HepG2 (cell line): Measurements from ENCODE around the gene HBA2. TPM values are rescaled to one million over a fixed set of nuclear protein-coding genes. Genes with fewer than 3 reads are reported as not detected.
A peak's percentile ranks its signal among the peaks of the same experiment; 100 is the strongest.

Experiments
- ATAC-seq: fragments of 200-7000 bp; cut with Tn5 transposase; 3 replicates; pipeline ENCODE4 v1.9.1; 2020; ENCODE audit warnings: mild to moderate bottlenecking, moderate library complexity
- BruUV-seq: library from RNA; stranded (reverse); fragments of 400-500 nt; replicated peaks from 2 replicates; lab custom pipeline; 2021; lab: Mats Ljungman, UMichigan
- CTCF ChIA-PET: fragments of 300-600 bp; formaldehyde crosslinking; extraction: SDS; loops from one replicate; lab custom pipeline; 2021; ENCODE audit warnings: low total read pairs, inconsistent platforms, low intra/inter-chr PET ratio; lab: Yijun Ruan, JAX
- POLR2A ChIA-PET: fragments of 350-600 bp; sonication (Branson Sonifier 250); formaldehyde crosslinking; loops from one replicate; lab custom pipeline; 2020; ENCODE audit warnings: antibody characterized with exemption, inconsistent platforms; lab: Yijun Ruan, JAX
- DNase-seq: peaks from one replicate; pipeline ENCODE4 v3.0.0-alpha.2; 2015; ENCODE audit warnings: low spot score
- FAIRE-seq: peaks from 3 replicates; lab custom pipeline; 2011; peaks lifted over from hg19 to GRCh38; lab: Jason Lieb, UNC
- H2AFZ ChIP-seq: one replicate; pipeline ENCODE4 v1.6.1; 2011; ENCODE audit warnings: low read length, inconsistent platforms
- H3K27ac ChIP-seq: fragments of 300-600 bp; 3 replicates; pipeline ENCODE4 v1.8.0; 2011; ENCODE audit warnings: mixed run types, mild to moderate bottlenecking, mixed read lengths, low read length, inconsistent platforms; ENCODE audit not compliant: insufficient read depth; ENCODE audit errors: extremely low read length
- H3K27me3 ChIP-seq, 2 experiments: fragments of 200-600 bp in 1 of 2; 2 replicates in 1 of 2; 3 replicates in 1 of 2; pipeline versions ENCODE4 v1.6.0 to v1.8.0; 2011; ENCODE audit warnings: low read length in 2 of 2, mild to moderate bottlenecking in 2 of 2, moderate library complexity in 2 of 2, inconsistent platforms in 1 of 2; ENCODE audit not compliant: insufficient read depth in 2 of 2, control insufficient read depth in 1 of 2
- H3K36me3 ChIP-seq, 2 experiments: fragments of 200-600 bp in 1 of 2; replicated peaks in 1 of 2; 2 replicates in 1 of 2; 3 replicates in 1 of 2; pipeline versions ENCODE4 v1.5.1 to v1.8.0; 2011; ENCODE audit warnings: low read length in 2 of 2, inconsistent platforms in 1 of 2; ENCODE audit not compliant: insufficient read depth in 2 of 2, control insufficient read depth in 1 of 2
- H3K4me1 ChIP-seq: 2 replicates; pipeline ENCODE4 v1.5.1; 2012; ENCODE audit warnings: low read length, inconsistent platforms; ENCODE audit not compliant: insufficient read depth
- H3K4me2 ChIP-seq: 2 replicates; pipeline ENCODE4 v1.6.0; 2011; ENCODE audit warnings: low read depth, low read length, inconsistent platforms
- H3K4me3 ChIP-seq, 3 experiments: fragments of 200-600 bp in 1 of 3; sonication (generic), shearing (Covaris generic) in 1 of 3; replicated peaks in 1 of 3; 2 replicates each; pipeline ENCODE4 v1.5.1; 2011 to 2016; ENCODE audit warnings: low read length in 3 of 3, inconsistent platforms in 2 of 3, low read depth in 2 of 3, mild to moderate bottlenecking in 2 of 3, control low read depth in 1 of 3, mixed read lengths in 1 of 3; ENCODE audit not compliant: insufficient read depth in 1 of 3
- H3K79me2 ChIP-seq: one replicate; pipeline ENCODE4 v1.6.1; 2011; ENCODE audit warnings: low read length, inconsistent platforms; ENCODE audit not compliant: insufficient read depth
- H3K9ac ChIP-seq: 2 replicates; pipeline ENCODE4 v1.6.0; 2011; ENCODE audit warnings: mild to moderate bottlenecking, low read depth, low read length, inconsistent platforms; ENCODE audit not compliant: insufficient read depth
- H3K9me3 ChIP-seq: 2 replicates; pipeline ENCODE4 v1.5.1; 2012; ENCODE audit warnings: mild to moderate bottlenecking, low read length
- H4K20me1 ChIP-seq: 2 replicates; pipeline ENCODE4 v1.6.0; 2011; ENCODE audit warnings: inconsistent platforms, mild to moderate bottlenecking, low read length, moderate library complexity; ENCODE audit not compliant: insufficient read depth
- ARID2 ChIP-seq: sonication (generic); formaldehyde crosslinking; IDR thresholded peaks from 2 replicates; pipeline ENCODE4 v1.8.1; 2022; ENCODE audit warnings: mild to moderate bottlenecking, missing genetic modification reagents, borderline replicate concordance
- EZH2 ChIP-seq: conservative IDR thresholded peaks from 2 replicates; pipeline ENCODE4 v1.6.1; 2012; ENCODE audit warnings: mild to moderate bottlenecking, low read depth, low read length, moderate library complexity
- HNF1B ChIP-seq: sonication (generic); formaldehyde crosslinking; IDR thresholded peaks from 2 replicates; pipeline ENCODE4 v1.5.1; 2020; ENCODE audit warnings: mild to moderate bottlenecking, moderate library complexity, missing genetic modification reagents
- HNRNPLL ChIP-seq: fragments of 200-400 bp; formaldehyde crosslinking; IDR thresholded peaks from 2 replicates; pipeline ENCODE4 v1.6.1; 2017; ENCODE audit warnings: mild to moderate bottlenecking, low read depth, low read length; ENCODE audit not compliant: poor library complexity, severe bottlenecking
- HOMEZ ChIP-seq: IDR thresholded peaks from 2 replicates; pipeline ENCODE4 v1.6.1; 2016; ENCODE audit warnings: low read depth
- MTF2 ChIP-seq: sonication (generic); formaldehyde crosslinking; IDR thresholded peaks from 2 replicates; pipeline ENCODE4 v1.5.0; 2020; ENCODE audit warnings: missing genetic modification reagents, borderline replicate concordance
- PHB2 ChIP-seq: fragments of 450-650 bp; IDR thresholded peaks from 2 replicates; pipeline ENCODE4 v1.6.1; 2018; ENCODE audit not compliant: partially characterized antibody
- RNF2 ChIP-seq: fragments of 450-650 bp; conservative IDR thresholded peaks from 2 replicates; pipeline ENCODE4 v1.6.1; 2016; ENCODE audit warnings: low read depth
- ZHX2 ChIP-seq, 2 experiments: sonication (generic) in 1 of 2; formaldehyde crosslinking in 1 of 2; IDR thresholded peaks; 2 replicates each; pipeline versions ENCODE4 v1.6.1 to v1.9.0; 2014 to 2022; ENCODE audit warnings: antibody characterized with exemption in 1 of 2, borderline replicate concordance in 1 of 2, inconsistent platforms in 1 of 2, low read depth in 1 of 2, missing genetic modification reagents in 1 of 2
- ZNF331 ChIP-seq: sonication (generic); formaldehyde crosslinking; IDR thresholded peaks from 2 replicates; pipeline ENCODE4 v1.4.0; 2020; ENCODE audit warnings: missing genetic modification reagents
- ZNF563 ChIP-seq: sonication (generic); formaldehyde crosslinking; IDR thresholded peaks from 2 replicates; pipeline ENCODE4 v1.8.0; 2022; ENCODE audit warnings: mild to moderate bottlenecking, moderate library complexity, missing genetic modification reagents
- ZNF816 ChIP-seq: sonication (generic); formaldehyde crosslinking; IDR thresholded peaks from 2 replicates; pipeline ENCODE4 v1.8.0; 2022; ENCODE audit warnings: missing genetic modification reagents, mild to moderate bottlenecking, borderline replicate concordance
- WGBS: methylation state at CpG from one replicate; pipeline ENCODE4 v1.1.6; 2017; ENCODE audit warnings: low lambda C conversion rate; 5-methylcytosine and 5-hydroxymethylcytosine counted together
- in situ Hi-C: cut with HindIII; loops from 2 replicates; pipeline ENCODE4 v1.10.0; 2017; ENCODE audit warnings: low pct_unique_long_range_greater_than_20kb; ENCODE audit not compliant: extremely low pct_ligation_motif_present
- intact Hi-C: fragments of 100-400 bp; cut with micrococcal nuclease; formaldehyde crosslinking; loops from one replicate; pipeline ENCODE4 v1.10.0; 2022; ENCODE audit not compliant: unreplicated experiment
- polyA plus RNA-seq, 8 experiments: library from polyadenylated mRNA; depleted of rRNA in 3 of 8; stranded (reverse) in 7 of 8; unstranded in 1 of 8; fragments of >200 nt; fragmentation: Illumina TruSeq in 4 of 8; extraction: Trizol in 4 of 8; gene quantifications; 2 replicates each; pipeline versions ENCODE4 v1.2.1 to v1.2.3, GENCODE V29; 2011 to 2016; ENCODE audit warnings: low read depth in 4 of 8, missing spikeins in 1 of 8, mixed read lengths in 1 of 8; ENCODE audit not compliant: insufficient read depth in 1 of 8
- total RNA-seq, 5 experiments: library from RNA; depleted of rRNA; stranded (reverse); fragments of >200 nt; fragmentation: Illumina TruSeq; extraction: Trizol; gene quantifications; 2 replicates each; pipeline ENCODE4 v1.2.3, GENCODE V29; 2016; ENCODE audit warnings: low read depth in 1 of 5
- TF ChIP-seq, protein P1 (sequence below): sonication (generic); formaldehyde crosslinking; IDR thresholded peaks from 2 replicates; pipeline ENCODE4 v1.5.1; 2020; ENCODE audit warnings: missing genetic modification reagents, mild to moderate bottlenecking, borderline replicate concordance

Gene HBA2
- total and polyA plus RNA-seq, 2 of the 13 experiments (the other 11 are each of a cell fraction or from before 2014, with no cell fraction given) = not detected

GRCh38 chr16:165539-166374, 6.9 kb upstream of the HBA2 start, which contains the start of gene HBM:
TSS of gene HBM (plus strand) at chr16:165978. CDS start at chr16:165998, 20 bp downstream.
- DNase-seq = no peak
- peak within 1 kb of the TSS in 2 of 3 experiments; percentile 20 to 54; a peak in 1 of 6 replicates for H3K4me3 ChIP-seq
- peaks cover 23 to 58% of the 10 kb centered on the region in 2 experiments for H3K27me3 ChIP-seq
- no peak for FAIRE-seq
- POLR2A ChIA-PET = no interaction called here
- H3K36me3 ChIP-seq = no peaks in the 10 kb centered on the region
- intact Hi-C loops = no loop called here
- no TSS peak for BruUV-seq
- ATAC-seq = no peak
- in situ Hi-C loops = no loop called here
- no peak within 1 kb of the TSS for H3K9ac ChIP-seq
- H3K27ac ChIP-seq = no peak within 1 kb of the TSS
- whole genome bisulfite sequencing = 6% methylated on average over 32 of the region's 75 CpGs
- no peaks in the 10 kb centered on the region for H3K9me3 ChIP-seq
- H2AFZ ChIP-seq = no peak within 1 kb of the TSS
- H3K4me1 ChIP-seq = peaks cover 38% of the 10 kb centered on the region
- CTCF ChIA-PET = no interaction called here
- peaks cover 3% of the 10 kb centered on the region; the same call in 1 of the 2 replicates for H4K20me1 ChIP-seq
- H3K4me2 ChIP-seq = peak within 1 kb of the TSS; percentile 51
- no peaks in the 10 kb centered on the region for H3K79me2 ChIP-seq
- TF ChIP-seq ZNF331 (CRISPR knock-in tag) = no peak
- TF ChIP-seq ZNF816 (CRISPR knock-in tag) = no peak
- TF ChIP-seq, protein P1, sequence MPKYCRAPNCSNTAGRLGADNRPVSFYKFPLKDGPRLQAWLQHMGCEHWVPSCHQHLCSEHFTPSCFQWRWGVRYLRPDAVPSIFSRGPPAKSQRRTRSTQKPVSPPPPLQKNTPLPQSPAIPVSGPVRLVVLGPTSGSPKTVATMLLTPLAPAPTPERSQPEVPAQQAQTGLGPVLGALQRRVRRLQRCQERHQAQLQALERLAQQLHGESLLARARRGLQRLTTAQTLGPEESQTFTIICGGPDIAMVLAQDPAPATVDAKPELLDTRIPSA (CRISPR knock-in tag) = no peak
- no peak for TF ChIP-seq ARID2 (CRISPR knock-in tag)
- TF ChIP-seq HNF1B = no peak
- peak; percentile 31; the same call in 1 of the 2 replicates for TF ChIP-seq MTF2 (CRISPR knock-in tag)
- TF ChIP-seq HOMEZ = no peak
- TF ChIP-seq PHB2 = no peak
- no peak for TF ChIP-seq RNF2
- no peak for TF ChIP-seq ZNF563 (CRISPR knock-in tag)
- TF ChIP-seq HNRNPLL = no peak
- TF ChIP-seq ZHX2 (IDR thresholded peaks at IDR 0.05; ENCODE audit: low read depth) = no peak
- no peak for TF ChIP-seq ZHX2 (CRISPR knock-in tag; IDR thresholded peaks at IDR 0.05; ENCODE audit: borderline replicate concordance)
- peak; percentile 81 for TF ChIP-seq EZH2
